ENCODE data around the gene NFE2L2. TPM values are rescaled to one million over a fixed set of nuclear protein-coding genes. Genes with fewer than 3 reads are reported as not detected.

Gene NFE2L2
- total RNA-seq, 2 experiments from 2014 or later, result 26.2 to 58.6 TPM

- intact Hi-C loops (cut with micrococcal nuclease; ENCODE audit: unreplicated experiment), result no loop called here
Measured at GRCh38 chr2:177232098-177232704, 32.3 kb downstream of the NFE2L2 start.

GRCh38 chr2:177231270-177231669 is 33.3 kb downstream of the NFE2L2 start:
- ChIA-PET POLR2A (interaction anchor here (1.3 to 1.6 kb wide), 4 partner anchors 9 to 66 kb away, joined by 3 to 7 read pairs (median 4); no protein-coding TSS in a partner anchor), CTCF (ENCODE audit: unreplicated experiment) (no interaction called here)
- Histone ChIP-seq H3K36me3 (ENCODE audit: insufficient read depth, low read length) (peaks cover 84% of the 10 kb centered on the region), H3K4me3 (ENCODE audit: low read depth, low read length, poor library complexity, severe bottlenecking) (no peak overlapping the region), H3K9me3 (ENCODE audit: low read length) (no peaks in the 10 kb centered on the region), H2AFZ (ENCODE audit: low read length) (no peak overlapping the region), H3K4me2 (ENCODE audit: low read length) (no peak overlapping the region), H3K9me2 (ENCODE audit: insufficient read depth, low read length) (no peaks in the 10 kb centered on the region), H3K79me2 (ENCODE audit: insufficient read depth, low read depth, low read length) (peaks cover 14% of the 10 kb centered on the region; the same call in 1 of the 2 replicates), H4K20me1 (ENCODE audit: insufficient read depth, low read length) (peaks cover 23% of the 10 kb centered on the region; the same call in 1 of the 2 replicates), H3K4me1 (ENCODE audit: insufficient read depth, low read length, poor library complexity, severe bottlenecking) (peaks cover 6% of the 10 kb centered on the region), H3K27ac (ENCODE audit: low read depth, low read length, poor library complexity, severe bottlenecking) (no peak overlapping the region)
- intact Hi-C loops (cut with micrococcal nuclease; ENCODE audit: unreplicated experiment), result no loop called here
- TF ChIP-seq CTCF (conservative IDR thresholded peaks at IDR 0.05; ENCODE audit: low read length) (no peak), EZH2phosphoT487 (IDR thresholded peaks at IDR 0.05; ENCODE audit: borderline replicate concordance, low read depth, low read length) (no peak)
- no TSS peak for BruUV-seq (replicated peaks)
- DNase-seq (ENCODE audit: low spot score), result no peak

More at GRCh38 chr2:177232098-177232704, 32.3 kb downstream of the NFE2L2 start:
- Histone ChIP-seq H3K4me2 (ENCODE audit: low read length) (no peak overlapping the region), H4K20me1 (ENCODE audit: insufficient read depth, low read length) (peaks cover 21% of the 10 kb centered on the region; the same call in 1 of the 2 replicates), H3K36me3 (ENCODE audit: insufficient read depth, low read length) (peaks cover 92% of the 10 kb centered on the region), H2AFZ (ENCODE audit: low read length) (no peak overlapping the region), H3K79me2 (ENCODE audit: insufficient read depth, low read depth, low read length) (peaks cover 23% of the 10 kb centered on the region; the same call in 1 of the 2 replicates), H3K4me1 (ENCODE audit: insufficient read depth, low read length, poor library complexity, severe bottlenecking) (peaks cover 3% of the 10 kb centered on the region), H3K9me2 (ENCODE audit: insufficient read depth, low read length) (no peaks in the 10 kb centered on the region), H3K27ac (ENCODE audit: low read depth, low read length, poor library complexity, severe bottlenecking) (no peak overlapping the region), H3K9me3 (ENCODE audit: low read length) (no peaks in the 10 kb centered on the region), H3K4me3 (ENCODE audit: low read depth, low read length, poor library complexity, severe bottlenecking) (no peak overlapping the region)
- TF ChIP-seq CTCF (conservative IDR thresholded peaks at IDR 0.05; ENCODE audit: low read length) (no peak), EZH2phosphoT487 (IDR thresholded peaks at IDR 0.05; ENCODE audit: borderline replicate concordance, low read depth, low read length) (no peak)
- POLR2A ChIA-PET, result interaction anchor here (1.0 to 1.5 kb wide), 3 partner anchors 8 to 67 kb away, joined by 3 to 7 read pairs (median 3); no protein-coding TSS in a partner anchor
- DNase-seq (ENCODE audit: low spot score), result no peak
- CTCF ChIA-PET (ENCODE audit: unreplicated experiment), result no interaction called here
- BruUV-seq (replicated peaks), result no TSS peak
